ENCODE results near the gene NAGLU.
A peak's percentile ranks its signal among the peaks of the same experiment; 100 is the strongest.

Gene NAGLU

DNA sequence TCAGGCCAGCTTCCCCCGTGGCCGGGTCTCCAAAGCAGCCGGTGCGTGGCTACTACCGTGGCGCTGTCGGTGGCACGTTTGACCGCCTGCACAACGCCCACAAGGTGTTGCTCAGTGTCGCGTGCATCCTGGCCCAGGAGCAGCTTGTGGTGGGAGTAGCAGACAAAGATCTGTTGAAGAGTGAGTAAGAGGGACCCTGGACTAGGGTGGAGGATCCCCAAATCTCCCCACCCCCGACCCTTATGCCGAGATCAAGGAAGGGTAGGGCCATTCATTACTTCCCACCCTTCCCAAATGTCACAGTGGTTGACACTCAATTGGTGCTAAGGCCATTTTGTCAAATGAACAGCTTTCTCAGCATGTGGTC is 27.1 kb downstream of the NAGLU start:
- no peak for DNase-seq (ENCODE audit: low read depth in 3 of 3, low spot score in 1 of 3)

GRCh38 chr17:42563543-42563942 is 27.5 kb downstream of the NAGLU start:
- no peak for DNase-seq (ENCODE audit: low read depth in 3 of 3, low spot score in 1 of 3)

- DNase-seq (ENCODE audit: low read depth in 3 of 3, low spot score in 1 of 3), result no peak
Measured at GRCh38 chr17:42563950-42564349, 27.9 kb downstream of the NAGLU start.

- DNase-seq (ENCODE audit: low read depth in 3 of 3, low spot score in 1 of 3), result no peak
Measured at GRCh38 chr17:42564815-42565522, 28.9 kb downstream of the NAGLU start.

DNA sequence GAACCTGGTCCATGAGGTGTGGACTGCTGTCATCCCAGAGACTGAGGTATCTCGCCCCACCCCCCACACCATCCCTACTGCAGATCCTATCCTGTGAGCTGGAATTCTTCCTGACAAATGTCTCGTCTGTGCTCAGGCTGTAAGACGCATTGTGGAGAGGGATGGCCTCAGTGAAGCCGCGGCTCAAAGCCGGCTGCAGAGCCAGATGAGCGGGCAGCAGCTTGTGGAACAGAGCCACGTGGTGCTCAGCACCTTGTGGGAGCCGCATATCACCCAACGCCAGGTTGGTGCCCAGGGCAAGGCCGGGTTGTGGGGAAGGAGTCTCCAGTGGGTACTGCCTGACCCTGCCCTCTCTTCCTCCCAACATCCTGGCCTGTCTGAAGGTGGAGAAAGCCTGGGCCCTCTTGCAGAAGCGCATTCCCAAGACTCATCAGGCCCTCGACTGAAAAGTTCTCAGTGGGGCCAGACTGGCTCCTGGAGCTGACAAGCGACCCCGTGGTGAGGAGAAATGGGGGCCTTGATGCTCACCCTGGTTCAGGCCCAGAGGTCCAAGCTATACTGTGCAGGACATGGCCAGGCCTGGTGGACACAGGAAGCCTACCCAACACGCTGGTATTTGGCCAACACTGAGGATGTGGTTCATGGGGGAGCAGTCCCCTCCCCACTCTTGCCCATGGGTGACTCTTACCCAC is 29.6 kb downstream of the NAGLU start:
- DNase-seq (ENCODE audit: low read depth in 3 of 3, low spot score in 1 of 3), result no peak

DNA sequence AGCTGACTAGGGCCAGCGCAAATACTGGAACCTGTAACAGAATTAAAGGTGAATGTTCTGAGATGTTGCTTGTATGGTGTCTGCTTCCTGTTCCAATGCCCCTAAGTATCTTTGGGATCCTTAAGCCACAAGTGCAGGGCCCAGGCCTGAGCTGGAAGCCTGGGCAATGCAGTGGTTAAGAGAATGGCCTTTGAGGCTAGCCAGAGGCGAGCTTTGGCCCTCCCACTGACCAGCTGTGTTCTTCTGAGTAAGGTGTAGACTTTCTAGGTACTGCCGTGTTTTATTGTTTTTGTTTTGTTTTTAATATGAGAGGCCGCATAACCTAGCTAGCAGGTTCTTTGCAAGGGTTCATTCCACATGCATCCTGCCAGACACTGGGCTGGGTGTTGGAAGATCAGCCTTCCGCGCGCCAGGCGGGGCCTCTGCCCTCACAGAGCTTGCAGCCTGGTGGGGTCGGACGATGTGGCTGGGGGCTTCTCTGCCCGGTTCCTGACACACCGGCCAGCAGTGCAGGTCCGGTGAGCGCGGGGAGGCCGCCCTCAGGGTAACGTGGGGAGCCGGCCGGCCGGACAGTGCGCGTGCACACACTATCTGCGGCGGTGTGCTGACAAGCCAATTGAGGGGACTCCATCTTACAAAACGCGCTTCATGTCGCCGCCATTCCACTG is 30.3 kb downstream of the NAGLU start:
- no peak for DNase-seq (ENCODE audit: low read depth in 3 of 3, low spot score in 1 of 3)

GRCh38 chr17:42566883-42567573 is 31.0 kb downstream of the NAGLU start, which contains the start of gene MLX:
TSS of gene MLX (plus strand) at chr17:42567100. CDS start at chr17:42567125, 25 bp downstream.
- DNase-seq (ENCODE audit: low read depth in 3 of 3, low spot score in 1 of 3), result peak; percentile 80 to 91 (median 85)

- DNase-seq (ENCODE audit: low read depth in 3 of 3, low spot score in 1 of 3), result no peak
Measured at GRCh38 chr17:42568341-42569111, 32.5 kb downstream of the NAGLU start.

GRCh38 chr17:42571435-42572225 is 35.6 kb downstream of the NAGLU start:
- DNase-seq (ENCODE audit: low read depth in 3 of 3, low spot score in 1 of 3), result no peak

DNA sequence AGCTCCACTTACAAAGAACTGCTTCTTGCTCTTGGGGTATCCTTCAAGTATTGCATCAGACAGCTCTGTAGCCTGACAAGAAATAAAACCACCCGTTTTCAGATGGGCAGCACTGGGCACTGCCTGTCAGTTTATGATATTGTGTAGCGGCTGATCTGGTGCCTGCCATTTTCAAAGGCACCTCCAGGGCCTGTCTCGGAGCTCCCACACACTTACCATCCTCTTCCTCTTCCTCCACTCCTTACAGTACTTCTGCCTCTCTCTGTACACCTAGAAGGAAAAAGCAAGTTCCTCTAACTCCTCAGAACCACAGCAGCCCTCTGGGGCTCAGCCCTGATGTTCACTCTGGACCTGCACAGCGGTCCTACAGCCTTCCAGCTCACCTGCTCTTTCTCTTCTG is 37.1 kb downstream of the NAGLU start:
- DNase-seq (ENCODE audit: low read depth in 3 of 3, low spot score in 1 of 3), result no peak

GRCh38 chr17:42574463-42574862 is 38.4 kb downstream of the NAGLU start:
- DNase-seq (ENCODE audit: low read depth in 3 of 3, low spot score in 1 of 3), result no peak

DNA sequence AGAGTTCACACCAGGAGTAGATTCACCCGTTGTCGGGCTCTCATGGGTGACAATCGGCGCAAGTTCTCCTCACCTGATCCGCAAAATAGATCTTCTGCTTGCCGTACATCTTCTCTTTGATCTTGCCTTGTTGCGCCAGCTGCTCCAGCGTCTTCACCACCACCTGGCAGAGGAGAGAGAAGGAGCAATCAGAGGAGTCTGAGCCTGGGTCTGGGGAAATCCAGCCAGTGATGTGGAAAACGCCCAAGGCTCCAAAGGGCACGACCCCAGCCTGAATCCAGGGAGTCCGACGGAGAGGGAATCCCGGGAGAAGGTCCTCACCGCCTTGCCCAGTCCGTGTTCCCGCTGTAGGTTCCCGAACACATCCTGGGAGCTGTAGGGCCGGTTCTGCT is 41.1 kb downstream of the NAGLU start:
- no peak for DNase-seq (ENCODE audit: low read depth in 3 of 3, low spot score in 1 of 3)

DNA sequence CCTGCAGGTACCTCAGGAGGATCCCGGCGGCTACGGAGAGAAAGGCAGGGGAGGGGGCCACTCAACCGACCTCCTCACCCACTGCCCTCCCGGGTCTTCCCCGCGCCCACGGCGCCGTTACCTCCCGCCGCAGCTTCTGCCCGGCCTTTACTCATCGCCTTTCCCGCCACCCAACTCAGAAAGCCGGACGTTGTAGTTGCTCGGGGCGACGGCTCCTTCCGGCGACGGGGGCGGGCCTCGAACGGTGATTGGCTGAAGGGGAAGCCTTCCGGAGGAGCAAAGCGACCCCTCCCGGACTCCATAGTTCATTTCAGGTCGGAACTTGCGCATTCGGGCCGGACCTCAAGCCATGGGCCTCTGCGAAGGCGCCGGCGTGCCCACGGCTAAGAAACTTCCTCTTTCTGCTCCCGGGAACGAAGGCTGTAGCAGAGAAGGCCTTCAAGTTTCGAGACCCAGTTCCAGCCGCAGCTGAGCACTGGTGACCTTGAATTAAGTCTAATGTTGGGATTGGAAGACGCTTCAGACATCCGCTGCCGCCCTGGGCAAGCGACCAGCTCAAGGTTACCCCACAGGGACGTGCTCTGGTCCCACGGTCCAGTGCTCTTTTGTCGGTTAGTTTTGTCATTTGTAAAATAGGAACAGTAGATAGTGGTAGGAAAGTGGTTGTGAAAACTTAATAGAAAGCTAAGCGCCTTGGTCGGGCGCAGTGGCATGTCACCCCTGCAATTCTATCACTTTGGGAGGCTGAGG is 41.7 kb downstream of the NAGLU start, which contains the start of gene PSMC3IP:
Gene PSMC3IP, minus strand, starts transcription at position 198 of the 750 bp plus-strand sequence. Its CDS starts 43 bp downstream, at position 155.
- peak; percentile 78 to 86 (median 80) for DNase-seq (ENCODE audit: low read depth in 3 of 3, low spot score in 1 of 3)

DNA sequence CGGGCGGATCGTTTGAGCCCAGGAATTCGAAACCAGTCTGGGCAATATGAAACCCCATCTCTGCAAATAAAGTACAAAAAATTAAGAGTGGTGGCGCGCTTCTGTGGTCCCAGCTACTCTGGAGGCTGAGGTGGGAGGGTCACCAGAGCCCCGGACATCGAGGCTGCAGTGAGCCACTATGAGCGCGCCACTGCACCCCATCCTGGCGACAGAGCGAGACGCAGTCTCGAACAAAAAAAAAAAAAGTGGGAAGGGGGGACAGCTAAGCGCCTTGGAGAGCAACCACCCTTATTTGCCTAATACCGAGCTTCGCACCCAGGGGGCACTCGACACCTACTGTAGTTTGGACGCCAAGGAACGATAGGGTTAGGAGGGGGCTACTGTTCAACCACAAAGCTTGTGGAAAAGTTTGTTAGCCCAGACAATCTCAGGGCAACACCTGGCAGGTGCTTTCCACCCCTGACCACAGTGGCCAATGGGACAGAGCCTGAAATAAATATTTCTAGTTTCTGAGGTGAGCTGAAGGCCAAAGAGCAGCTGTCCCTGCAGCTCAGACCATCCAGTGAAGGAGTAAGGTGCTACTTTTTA is 42.3 kb downstream of the NAGLU start:
- peak in 1 of 3 donors; percentile 65 for DNase-seq (ENCODE audit: low read depth in 3 of 3, low spot score in 1 of 3)

- no peak for DNase-seq (ENCODE audit: low read depth in 3 of 3, low spot score in 1 of 3)
Measured at GRCh38 chr17:42579794-42580551, 43.9 kb downstream of the NAGLU start.

GRCh38 chr17:42581744-42582270 is 45.8 kb downstream of the NAGLU start:
- DNase-seq (ENCODE audit: low read depth in 3 of 3, low spot score in 1 of 3), result no peak

DNA sequence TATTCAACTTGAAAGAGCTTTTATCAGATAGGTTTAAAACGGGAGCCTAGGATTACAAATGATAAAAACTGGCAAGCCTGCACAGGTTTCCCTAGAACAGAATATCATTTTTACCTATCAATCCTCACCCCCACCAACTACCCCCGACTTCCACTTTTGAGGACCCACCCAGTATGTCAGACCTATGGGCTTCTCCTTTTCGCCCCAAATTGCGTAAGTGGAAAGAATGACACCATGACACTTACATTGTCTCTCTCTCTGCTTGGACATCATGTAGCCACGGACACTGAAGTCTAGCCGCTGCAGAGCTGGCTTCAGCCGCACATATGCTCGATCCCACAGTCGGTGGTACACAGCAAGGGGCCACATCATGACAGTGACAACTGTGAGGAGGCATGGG is 48.8 kb downstream of the NAGLU start:
- no peak for DNase-seq (ENCODE audit: low read depth in 3 of 3, low spot score in 1 of 3)

DNA sequence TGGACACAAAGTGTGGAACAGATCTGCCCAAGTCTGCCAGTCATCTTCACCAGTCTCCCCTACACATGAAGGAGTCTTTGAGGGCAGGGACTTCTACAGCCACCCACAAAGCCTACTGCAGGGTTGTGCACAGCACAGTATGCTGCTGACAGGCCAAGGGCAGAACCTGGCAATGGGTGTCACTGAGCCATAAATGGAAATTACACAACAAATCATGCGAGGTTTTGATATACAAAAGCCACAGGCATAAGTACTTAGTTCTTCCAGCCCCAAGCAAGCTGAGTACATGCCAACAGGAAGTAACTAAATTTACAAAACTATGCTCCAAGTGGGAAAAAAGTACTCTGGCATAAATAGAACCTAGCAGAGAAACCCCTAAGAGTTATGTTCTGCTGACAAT is 49.3 kb downstream of the NAGLU start:
- no peak for DNase-seq (ENCODE audit: low read depth in 3 of 3, low spot score in 1 of 3)
